HepG2 (cell line): ENCODE results near the gene SLC16A5. TPM values are rescaled to one million over a fixed set of nuclear protein-coding genes. Genes with fewer than 3 reads are reported as not detected.

Experiments
- AGO1 ChIP-seq: fragments of 200-400 bp; formaldehyde crosslinking; IDR thresholded peaks from 2 replicates; pipeline ENCODE4 v1.6.1; 2017; ENCODE audit warnings: mild to moderate bottlenecking, low read depth, low read length, moderate library complexity; ENCODE audit not compliant: poor library complexity, severe bottlenecking
- ATF4 ChIP-seq, 2 experiments: fragments of 450-650 bp in 1 of 2; sonication (generic) in 1 of 2; formaldehyde crosslinking; IDR thresholded peaks; 2 replicates each; pipeline versions ENCODE4 v1.5.0 to v1.8.0; 2020 to 2022; ENCODE audit warnings: mild to moderate bottlenecking in 1 of 2, missing genetic modification reagents in 1 of 2
- CREBL2 ChIP-seq: sonication (generic); formaldehyde crosslinking; IDR thresholded peaks from 2 replicates; pipeline ENCODE4 v1.8.1; 2023; ENCODE audit warnings: missing genetic modification reagents, mild to moderate bottlenecking, borderline replicate concordance
- EED ChIP-seq: sonication (generic); formaldehyde crosslinking; IDR thresholded peaks from 2 replicates; pipeline ENCODE4 v1.5.0; 2020; ENCODE audit warnings: mild to moderate bottlenecking, missing genetic modification reagents
- FOXO1 ChIP-seq: sonication (generic); formaldehyde crosslinking; IDR thresholded peaks from 2 replicates; pipeline ENCODE4 v1.4.0; 2020; ENCODE audit warnings: missing genetic modification reagents
- GPN1 ChIP-seq: sonication (generic); formaldehyde crosslinking; IDR thresholded peaks from 2 replicates; pipeline ENCODE4 v1.5.1; 2020; ENCODE audit warnings: missing genetic modification reagents, borderline replicate concordance
- KDM4B ChIP-seq: sonication (generic); formaldehyde crosslinking; IDR thresholded peaks from 2 replicates; pipeline ENCODE4 v1.4.0; 2020; ENCODE audit warnings: missing genetic modification reagents
- NONO ChIP-seq, 2 experiments: fragments of 450-650 bp in 1 of 2; sonication (generic) in 1 of 2; formaldehyde crosslinking in 1 of 2; IDR thresholded peaks in 1 of 2; conservative IDR thresholded peaks in 1 of 2; 2 replicates each; pipeline versions ENCODE4 v1.6.1 to v1.8.0; 2017 to 2022; ENCODE audit warnings: mild to moderate bottlenecking in 1 of 2, missing genetic modification reagents in 1 of 2, moderate library complexity in 1 of 2
- POLR2AphosphoS5 ChIP-seq: IDR thresholded peaks from 2 replicates; pipeline ENCODE4 v1.6.1; 2012; ENCODE audit warnings: low read depth, low read length
- TOPORS ChIP-seq: sonication (generic); formaldehyde crosslinking; IDR thresholded peaks from 2 replicates; pipeline ENCODE4 v1.8.0; 2023; ENCODE audit warnings: mild to moderate bottlenecking, missing genetic modification reagents
- USF2 ChIP-seq, 2 experiments: sonication (generic) in 1 of 2; formaldehyde crosslinking in 1 of 2; IDR thresholded peaks; 2 replicates each; pipeline versions ENCODE4 v1.5.1 to v1.6.1; 2011 to 2020; ENCODE audit warnings: borderline replicate concordance in 1 of 2, low read depth in 1 of 2, low read length in 1 of 2, mild to moderate bottlenecking in 1 of 2, missing genetic modification reagents in 1 of 2, moderate library complexity in 1 of 2
- ZBTB14 ChIP-seq: sonication (generic); formaldehyde crosslinking; IDR thresholded peaks from 2 replicates; pipeline ENCODE4 v1.4.0; 2020; ENCODE audit warnings: missing genetic modification reagents
- ZMAT5 ChIP-seq: sonication (generic); formaldehyde crosslinking; IDR thresholded peaks from 2 replicates; pipeline ENCODE4 v1.5.0; 2020; ENCODE audit warnings: mild to moderate bottlenecking, low read depth, missing genetic modification reagents, borderline replicate concordance
- ZMYM3 ChIP-seq: sonication (generic); formaldehyde crosslinking; IDR thresholded peaks from 2 replicates; pipeline ENCODE4 v1.5.1; 2020; ENCODE audit warnings: mild to moderate bottlenecking, missing genetic modification reagents
- ZNF317 ChIP-seq: sonication (generic); formaldehyde crosslinking; IDR thresholded peaks from 2 replicates; pipeline ENCODE4 v1.5.0; 2020; ENCODE audit warnings: mild to moderate bottlenecking, missing genetic modification reagents
- ZNF367 ChIP-seq: sonication (generic); formaldehyde crosslinking; IDR thresholded peaks from 2 replicates; pipeline ENCODE4 v1.4.0; 2020; ENCODE audit warnings: missing genetic modification reagents, borderline replicate concordance
- ZNF512 ChIP-seq: sonication (generic); formaldehyde crosslinking; IDR thresholded peaks from 2 replicates; pipeline ENCODE4 v1.4.0; 2020; ENCODE audit warnings: mild to moderate bottlenecking, missing genetic modification reagents
- ZNF562 ChIP-seq: sonication (generic); formaldehyde crosslinking; IDR thresholded peaks from 2 replicates; pipeline ENCODE4 v1.8.0; 2022; ENCODE audit warnings: missing genetic modification reagents, borderline replicate concordance
- ZNF678 ChIP-seq: sonication (generic); formaldehyde crosslinking; IDR thresholded peaks from 2 replicates; pipeline ENCODE4 v1.4.0; 2020; ENCODE audit warnings: mild to moderate bottlenecking, missing genetic modification reagents
- ZNF781 ChIP-seq: sonication (generic); formaldehyde crosslinking; IDR thresholded peaks from 2 replicates; pipeline ENCODE4 v1.5.1; 2020; ENCODE audit warnings: borderline replicate concordance, mild to moderate bottlenecking, missing genetic modification reagents; ENCODE audit errors: not compliant biosample characterization
- ZNF879 ChIP-seq: sonication (generic); formaldehyde crosslinking; IDR thresholded peaks from 2 replicates; pipeline ENCODE4 v1.8.1; 2023; ENCODE audit warnings: missing genetic modification reagents
- polyA plus RNA-seq, 8 experiments: library from polyadenylated mRNA; depleted of rRNA in 3 of 8; stranded (reverse) in 7 of 8; unstranded in 1 of 8; fragments of >200 nt; fragmentation: Illumina TruSeq in 4 of 8; extraction: Trizol in 4 of 8; gene quantifications; 2 replicates each; pipeline versions ENCODE4 v1.2.1 to v1.2.3, GENCODE V29; 2011 to 2016; ENCODE audit warnings: low read depth in 4 of 8, missing spikeins in 1 of 8, mixed read lengths in 1 of 8; ENCODE audit not compliant: insufficient read depth in 1 of 8
- total RNA-seq, 5 experiments: library from RNA; depleted of rRNA; stranded (reverse); fragments of >200 nt; fragmentation: Illumina TruSeq; extraction: Trizol; gene quantifications; 2 replicates each; pipeline ENCODE4 v1.2.3, GENCODE V29; 2016; ENCODE audit warnings: low read depth in 1 of 5

The SLC16A5 gene
- total and polyA plus RNA-seq, 2 of the 13 experiments (the other 11 are each of a cell fraction or from before 2014, with no cell fraction given) = 0.69 to 5.6 TPM

GRCh38 chr17:75109407-75110233 is 21.9 kb downstream of the SLC16A5 start, which contains the start of gene ARMC7 (continued):
- TF ChIP-seq EED (CRISPR knock-in tag) (peak; percentile 50), ZMYM3 (CRISPR knock-in tag) (peak; percentile 24; the same call in 1 of the 2 replicates), ZNF367 (0 out of 2 replicates have a peak, but pooled peaks have one; percentile 50), ZNF562 (no peak), NONO (IDR thresholded peaks at IDR 0.05) (no peak), NONO (CRISPR knock-in tag; conservative IDR thresholded peaks at IDR 0.05) (0 out of 2 replicates have a peak, but pooled peaks have one; percentile 43), GPN1 (no peak), ZNF512 (no peak), POLR2AphosphoS5 (peak; percentile 92), ZNF879 (CRISPR knock-in tag) (0 out of 2 replicates have a peak, but pooled peaks have one; percentile 91), AGO1 (no peak), KDM4B (CRISPR knock-in tag) (no peak), CREBL2 (no peak), USF2 (IDR thresholded peaks at IDR 0.05; ENCODE audit: low read depth, low read length) (no peak), USF2 (CRISPR knock-in tag; IDR thresholded peaks at IDR 0.05; ENCODE audit: borderline replicate concordance) (no peak), ATF4 (CRISPR knock-in tag; IDR thresholded peaks at IDR 0.05) (no peak), TOPORS (CRISPR knock-in tag) (no peak), ZNF678 (CRISPR knock-in tag) (peak; percentile 94; the same call in 1 of the 2 replicates), ZNF781 (CRISPR knock-in tag) (peak; percentile 61), ZMAT5 (CRISPR knock-in tag) (no peak), ZNF317 (CRISPR knock-in tag) (peak; percentile 70), FOXO1 (CRISPR knock-in tag) (no peak), ZBTB14 (CRISPR knock-in tag) (0 out of 2 replicates have a peak, but pooled peaks have one; percentile 42)
